ENCODE data around the gene B2M.
A peak's percentile ranks its signal among the peaks of the same experiment; 100 is the strongest.
"Not testable (repeated sequence)": the region's sequence is repeated elsewhere in the genome, so short reads cannot be mapped to it uniquely, and the experiment has no call there.

The B2M gene

GRCh38 chr15:44682809-44683682 is 28.3 kb upstream of the B2M start:
- peaks cover 49 to 73% of the 10 kb centered on the region in 2 donors for H3K4me1 Mint-ChIP-seq
- peaks cover 13 to 14% of the 10 kb centered on the region in 2 donors for H3K9me3 Mint-ChIP-seq
- H3K4me3 Mint-ChIP-seq, result peak overlapping the region; percentile 51 to 74
- peaks cover 11 to 25% of the 10 kb centered on the region in 2 donors for H3K36me3 Mint-ChIP-seq
- DNase-seq (peak; percentile 64), ATAC-seq (replicated peaks) (peak; percentile 67 to 71)
- peak overlapping the region; percentile 90 for H3K27ac Mint-ChIP-seq
- not testable (repeated sequence) for H3K27me3 Mint-ChIP-seq

GRCh38 chr15:44689318-44689717 is 22.0 kb upstream of the B2M start:
- not testable (repeated sequence) for H3K27ac Mint-ChIP-seq; H3K27me3 Mint-ChIP-seq; H3K4me3 Mint-ChIP-seq; ATAC-seq (replicated peaks); DNase-seq
- peaks cover 11 to 13% of the 10 kb centered on the region in 2 donors for H3K9me3 Mint-ChIP-seq
- peaks cover 16 to 28% of the 10 kb centered on the region in 2 donors for H3K4me1 Mint-ChIP-seq
- peaks cover 16 to 26% of the 10 kb centered on the region in 2 donors for H3K36me3 Mint-ChIP-seq

GRCh38 chr15:44690245-44690644 is 21.1 kb upstream of the B2M start:
- H3K4me3 Mint-ChIP-seq; H3K27ac Mint-ChIP-seq; DNase-seq; ATAC-seq (replicated peaks); H3K27me3 Mint-ChIP-seq: not testable (repeated sequence)
- peaks cover 9 to 10% of the 10 kb centered on the region in 2 donors for H3K9me3 Mint-ChIP-seq
- peaks cover 13 to 24% of the 10 kb centered on the region in 2 donors for H3K4me1 Mint-ChIP-seq
- H3K36me3 Mint-ChIP-seq, result peaks cover 13 to 22% of the 10 kb centered on the region in 2 donors

GRCh38 chr15:44692659-44693058 is 18.7 kb upstream of the B2M start:
- no peak overlapping the region for H3K4me3 Mint-ChIP-seq
- H3K27ac Mint-ChIP-seq, result peak overlapping the region; percentile 14
- H3K27me3 Mint-ChIP-seq, result no peaks in the 10 kb centered on the region
- H3K36me3 Mint-ChIP-seq, result peaks cover 5 to 6% of the 10 kb centered on the region in 2 donors
- ATAC-seq (replicated peaks), result no peak
- H3K4me1 Mint-ChIP-seq, result peaks cover 1 to 2% of the 10 kb centered on the region in 2 donors
- H3K9me3 Mint-ChIP-seq, result peaks cover 0 to 2% of the 10 kb centered on the region in 2 donors
- no peak for DNase-seq

- Mint-ChIP-seq H3K4me3 (no peak overlapping the region), H3K36me3 (no peaks in the 10 kb centered on the region), H3K27ac (no peak overlapping the region), H3K27me3 (no peaks in the 10 kb centered on the region), H3K9me3 (no peaks in the 10 kb centered on the region), H3K4me1 (peaks cover 0 to 3% of the 10 kb centered on the region in 2 donors)
- ATAC-seq (replicated peaks) (no peak), DNase-seq (no peak)
Measured at GRCh38 chr15:44694416-44694815, 16.9 kb upstream of the B2M start.

GRCh38 chr15:44695294-44695693 is 16.0 kb upstream of the B2M start:
- Mint-ChIP-seq H3K36me3 (no peaks in the 10 kb centered on the region), H3K9me3 (peaks cover 0 to 3% of the 10 kb centered on the region in 2 donors), H3K4me1 (peaks cover 0 to 3% of the 10 kb centered on the region in 2 donors), H3K4me3 (no peak overlapping the region), H3K27ac (no peak overlapping the region), H3K27me3 (no peaks in the 10 kb centered on the region)
- ATAC-seq (replicated peaks) (no peak), DNase-seq (no peak)

- Mint-ChIP-seq H3K4me1 (peaks cover 8 to 9% of the 10 kb centered on the region in 2 donors), H3K36me3 (peaks cover 3 to 5% of the 10 kb centered on the region in 2 donors), H3K27ac (peak overlapping the region; percentile 31), H3K27me3 (no peaks in the 10 kb centered on the region), H3K9me3 (peaks cover 0 to 11% of the 10 kb centered on the region in 2 donors), H3K4me3 (no peak overlapping the region)
- ATAC-seq (replicated peaks) (no peak), DNase-seq (no peak)
Measured at GRCh38 chr15:44697014-44697413, 14.3 kb upstream of the B2M start.

GRCh38 chr15:44698641-44699040 is 12.7 kb upstream of the B2M start:
- ATAC-seq (replicated peaks), result no peak
- Mint-ChIP-seq H3K36me3 (peaks cover 3 to 9% of the 10 kb centered on the region in 2 donors), H3K4me3 (no peak overlapping the region)

GRCh38 chr15:44700676-44701075 is 10.6 kb upstream of the B2M start:
- H3K4me3 Mint-ChIP-seq, H3K27me3 Mint-ChIP-seq, H3K4me1 Mint-ChIP-seq, H3K27ac Mint-ChIP-seq, DNase-seq: not testable (repeated sequence)
- peaks cover 5 to 19% of the 10 kb centered on the region in 2 donors for H3K36me3 Mint-ChIP-seq
- peaks cover 6 to 18% of the 10 kb centered on the region in 2 donors for H3K9me3 Mint-ChIP-seq
- ATAC-seq (replicated peaks), result peak; percentile 66 to 86

More at GRCh38 chr15:44698641-44699040, 12.7 kb upstream of the B2M start:
- H3K27me3 Mint-ChIP-seq, result no peaks in the 10 kb centered on the region
- H3K4me1 Mint-ChIP-seq, result peaks cover 8 to 9% of the 10 kb centered on the region in 2 donors
- DNase-seq, result no peak
- peaks cover 3 to 16% of the 10 kb centered on the region in 2 donors for H3K9me3 Mint-ChIP-seq
- no peak overlapping the region for H3K27ac Mint-ChIP-seq

- H3K4me1 Mint-ChIP-seq, result peaks cover 3 to 28% of the 10 kb centered on the region in 2 donors
- H3K27ac Mint-ChIP-seq, result no peak overlapping the region
- H3K36me3 Mint-ChIP-seq, result peaks cover 16 to 34% of the 10 kb centered on the region in 2 donors
- no peak for ATAC-seq (replicated peaks)
- DNase-seq, result no peak
- no peaks in the 10 kb centered on the region for H3K27me3 Mint-ChIP-seq
- peaks cover 6 to 10% of the 10 kb centered on the region in 2 donors for H3K9me3 Mint-ChIP-seq
- no peak overlapping the region for H3K4me3 Mint-ChIP-seq
Measured at GRCh38 chr15:44705986-44706385, 5.3 kb upstream of the B2M start.

- Mint-ChIP-seq H3K4me1 (peaks cover 2 to 28% of the 10 kb centered on the region in 2 donors), H3K27me3 (no peaks in the 10 kb centered on the region), H3K36me3 (peaks cover 20 to 38% of the 10 kb centered on the region in 2 donors), H3K4me3 (no peak overlapping the region), H3K9me3 (peaks cover 6 to 10% of the 10 kb centered on the region in 2 donors), H3K27ac (no peak overlapping the region)
- ATAC-seq (replicated peaks) (no peak), DNase-seq (no peak)
Measured at GRCh38 chr15:44706401-44706800, 4.9 kb upstream of the B2M start.

GRCh38 chr15:44706946-44707636 is 4.2 kb upstream of the B2M start:
- Mint-ChIP-seq H3K27me3 (no peaks in the 10 kb centered on the region), H3K36me3 (peaks cover 27 to 45% of the 10 kb centered on the region in 2 donors), H3K27ac (no peak overlapping the region), H3K4me1 (peaks cover 5 to 32% of the 10 kb centered on the region in 2 donors), H3K4me3 (no peak overlapping the region), H3K9me3 (peaks cover 6% of the 10 kb centered on the region in 2 donors)
- ATAC-seq (replicated peaks), result no peak
- DNase-seq, result no peak

- H3K9me3 Mint-ChIP-seq, result no peaks in the 10 kb centered on the region
- H3K4me1 Mint-ChIP-seq, result peaks cover 19 to 62% of the 10 kb centered on the region in 2 donors
- peak overlapping the region; percentile 100 for H3K27ac Mint-ChIP-seq
- ATAC-seq (replicated peaks) (peak; percentile 41 to 46), DNase-seq (peak; percentile 73)
- H3K27me3 Mint-ChIP-seq, result no peaks in the 10 kb centered on the region
- H3K36me3 Mint-ChIP-seq, result peaks cover 54 to 64% of the 10 kb centered on the region in 2 donors
- peak overlapping the region; percentile 99 for H3K4me3 Mint-ChIP-seq
Measured at GRCh38 chr15:44710236-44711095, 851 bp upstream of the B2M start.
